H9 (cell line): ENCODE measurements around the gene PSTPIP1. TPM values are rescaled to one million over a fixed set of nuclear protein-coding genes. Genes with fewer than 3 reads are reported as not detected.

Experiments
- DNase-seq: peaks from one replicate; pipeline ENCODE4 v3.0.0-alpha.2; 2017
- H2AFZ ChIP-seq: one replicate; pipeline ENCODE4 v1.6.1; 2013; ENCODE audit warnings: mild to moderate bottlenecking, low read length, control low read depth, moderate library complexity
- H2AK5ac ChIP-seq: 2 replicates; pipeline ENCODE4 v1.6.1; 2013; ENCODE audit warnings: low read length, control low read depth, mixed read lengths; ENCODE audit not compliant: insufficient read length
- H2BK120ac ChIP-seq: one replicate; pipeline ENCODE4 v1.6.1; 2013; ENCODE audit warnings: low read depth, mild to moderate bottlenecking, low read length, control low read depth, inconsistent platforms; ENCODE audit not compliant: poor library complexity, severe bottlenecking
- H2BK12ac ChIP-seq: 2 replicates; pipeline ENCODE4 v1.6.1; 2013; ENCODE audit warnings: low read length, control low read depth, mixed read lengths, low read depth; ENCODE audit not compliant: insufficient read length
- H2BK15ac ChIP-seq: 2 replicates; pipeline ENCODE4 v1.6.1; 2013; ENCODE audit warnings: low read depth, low read length, control low read depth
- H2BK20ac ChIP-seq: one replicate; pipeline ENCODE4 v1.6.1; 2013; ENCODE audit warnings: low read depth, mild to moderate bottlenecking, low read length, control low read depth, inconsistent platforms; ENCODE audit not compliant: poor library complexity, severe bottlenecking
- H2BK5ac ChIP-seq: 2 replicates; pipeline ENCODE4 v1.6.1; 2013; ENCODE audit warnings: low read length, control low read depth, mixed read lengths; ENCODE audit not compliant: insufficient read length
- H3K14ac ChIP-seq: 2 replicates; pipeline ENCODE4 v1.6.1; 2013; ENCODE audit warnings: low read length, control low read depth; ENCODE audit not compliant: insufficient read depth
- H3K18ac ChIP-seq: 2 replicates; pipeline ENCODE4 v1.6.1; 2013; ENCODE audit warnings: low read depth, mild to moderate bottlenecking, mixed read lengths, low read length, control low read depth; ENCODE audit not compliant: insufficient read length
- H3K23ac ChIP-seq: 2 replicates; pipeline ENCODE4 v1.6.1; 2013; ENCODE audit warnings: low read length, control low read depth, mixed read lengths, low read depth; ENCODE audit not compliant: insufficient read length
- H3K23me2 ChIP-seq: 2 replicates; pipeline ENCODE4 v1.6.1; 2013; ENCODE audit warnings: low read depth, mild to moderate bottlenecking, mixed read lengths, low read length, control low read depth; ENCODE audit not compliant: insufficient read length, poor library complexity, severe bottlenecking
- H3K27ac ChIP-seq: 2 replicates; pipeline ENCODE4 v1.5.1; 2013; ENCODE audit warnings: low read length, control low read depth, mixed read lengths, low read depth; ENCODE audit not compliant: insufficient read length
- H3K27me3 ChIP-seq: 2 replicates; pipeline ENCODE4 v1.6.1; 2013; ENCODE audit warnings: low read length, control low read depth, inconsistent platforms; ENCODE audit not compliant: insufficient read depth
- H3K4ac ChIP-seq: 2 replicates; pipeline ENCODE4 v1.6.1; 2013; ENCODE audit warnings: low read depth, mild to moderate bottlenecking, control low read depth, inconsistent platforms, low read length, moderate library complexity
- H3K4me1 ChIP-seq: 2 replicates; pipeline ENCODE4 v1.6.1; 2013; ENCODE audit warnings: low read length, control low read depth, inconsistent platforms; ENCODE audit not compliant: insufficient read depth
- H3K4me2 ChIP-seq: 2 replicates; pipeline ENCODE4 v1.6.1; 2013; ENCODE audit warnings: low read length, control low read depth, mixed read lengths; ENCODE audit not compliant: insufficient read length, insufficient read depth
- H3K56ac ChIP-seq: 2 replicates; pipeline ENCODE4 v1.6.1; 2013; ENCODE audit warnings: low read depth, mild to moderate bottlenecking, mixed read lengths, low read length, control low read depth; ENCODE audit not compliant: insufficient read length
- H3K79me1 ChIP-seq: 2 replicates; pipeline ENCODE4 v1.6.1; 2013; ENCODE audit warnings: low read depth, mild to moderate bottlenecking, moderate library complexity, low read length, control low read depth, inconsistent platforms; ENCODE audit not compliant: insufficient read depth, poor library complexity, severe bottlenecking
- H3K79me2 ChIP-seq: 2 replicates; pipeline ENCODE4 v1.6.1; 2013; ENCODE audit warnings: low read length, control low read depth, inconsistent platforms; ENCODE audit not compliant: insufficient read depth
- H3K9ac ChIP-seq: 2 replicates; pipeline ENCODE4 v1.6.1; 2013; ENCODE audit warnings: low read length, control low read depth, mixed read lengths; ENCODE audit not compliant: insufficient read length; ENCODE audit errors: extremely low read depth
- H3K9me3 ChIP-seq: one replicate; pipeline ENCODE4 v1.6.1; 2013; ENCODE audit warnings: low read depth, low read length, inconsistent platforms; ENCODE audit not compliant: control insufficient read depth
- H3T11ph ChIP-seq: one replicate; pipeline ENCODE4 v1.6.1; 2013; ENCODE audit warnings: mild to moderate bottlenecking, low read length, control low read depth, inconsistent platforms
- H4K20me1 ChIP-seq: one replicate; pipeline ENCODE4 v1.6.1; 2013; ENCODE audit not compliant: control insufficient read depth, insufficient read length, insufficient read depth
- H4K5ac ChIP-seq: 2 replicates; pipeline ENCODE4 v1.6.1; 2013; ENCODE audit warnings: low read depth, mild to moderate bottlenecking, mixed read lengths, low read length, control low read depth; ENCODE audit not compliant: insufficient read length
- H4K8ac ChIP-seq: replicated peaks from 2 replicates; pipeline ENCODE4 v1.6.1; 2013; ENCODE audit warnings: low read length, control low read depth, mixed read lengths, low read depth; ENCODE audit not compliant: insufficient read length
- H4K91ac ChIP-seq: 2 replicates; pipeline ENCODE4 v1.6.1; 2013; ENCODE audit warnings: low read depth, mild to moderate bottlenecking, moderate library complexity, mixed read lengths, low read length, control low read depth; ENCODE audit not compliant: insufficient read length
- H3K27ac Mint-ChIP-seq, 3 experiments: 2 replicates in 2 of 3; 3 replicates in 1 of 3; pipeline ENCODE4 v1.8.0; 2020 to 2021; ENCODE audit warnings: mixed read lengths in 3 of 3, mild to moderate bottlenecking in 1 of 3, moderate library complexity in 1 of 3
- H3K27me3 Mint-ChIP-seq: 2 replicates; pipeline ENCODE4 v1.8.0; 2021; ENCODE audit warnings: low read depth, mild to moderate bottlenecking, moderate library complexity, mixed read lengths
- H3K36me3 Mint-ChIP-seq, 3 experiments: 2 replicates in 2 of 3; 3 replicates in 1 of 3; pipeline ENCODE4 v1.8.0; 2020 to 2021; ENCODE audit warnings: low read depth in 3 of 3, mixed read lengths in 3 of 3; ENCODE audit not compliant: insufficient read depth in 1 of 3
- H3K4me1 Mint-ChIP-seq, 2 experiments: 2 replicates each; pipeline ENCODE4 v1.8.0; 2020; ENCODE audit warnings: mixed read lengths in 2 of 2
- H3K4me3 Mint-ChIP-seq, 2 experiments: 2 replicates in 1 of 2; 3 replicates in 1 of 2; pipeline ENCODE4 v1.8.0; 2020 to 2021; ENCODE audit warnings: mild to moderate bottlenecking in 2 of 2, mixed read lengths in 2 of 2, moderate library complexity in 1 of 2
- H3K9me3 Mint-ChIP-seq, 2 experiments: 2 replicates in 1 of 2; 3 replicates in 1 of 2; pipeline ENCODE4 v1.8.0; 2020; ENCODE audit warnings: mild to moderate bottlenecking in 2 of 2, mixed read lengths in 2 of 2, moderate library complexity in 1 of 2
- CTCF ChIP-seq: fragments of 200-600 bp; sonication (generic); conservative IDR thresholded peaks from 3 replicates; pipeline ENCODE4 v1.8.0; 2021; ENCODE audit warnings: antibody characterized with exemption, mild to moderate bottlenecking
- WGBS: extraction: QIAGEN DNeasy Blood & Tissue Kit; methylation state at CpG from one replicate; pipeline ENCODE4 v1.1.7; 2013; ENCODE audit warnings: missing lambda C conversion rate, low lambda C conversion rate, mixed read lengths; ENCODE audit not compliant: insufficient read length; ENCODE audit errors: extremely low coverage; 5-methylcytosine and 5-hydroxymethylcytosine counted together
- total RNA-seq: library from RNA; stranded (reverse); gene quantifications from 2 replicates; pipeline ENCODE4 v1.2.1, GENCODE V29; 2021

The PSTPIP1 gene
- total RNA-seq, 1 experiment from 2014 or later = 1.8 TPM

- Histone ChIP-seq H4K91ac (no peak overlapping the region), H3K79me2 (no peaks in the 10 kb centered on the region), H3K18ac (no peak overlapping the region), H2AFZ (no peak overlapping the region), H3K9ac (no peak overlapping the region), H2BK5ac (no peak overlapping the region), H3K27me3 (no peaks in the 10 kb centered on the region), H2BK15ac (no peak overlapping the region), H3T11ph (no peak overlapping the region), H3K56ac (no peak overlapping the region), H3K27ac (no peak overlapping the region), H2BK20ac (no peak overlapping the region), H2AK5ac (no peak overlapping the region), H4K8ac (no peak overlapping the region), H3K4ac (no peak overlapping the region), H3K14ac (no peak overlapping the region), H3K9me3 (no peaks in the 10 kb centered on the region), H3K23ac (no peak overlapping the region), H4K5ac (no peak overlapping the region), H2BK120ac (no peak overlapping the region), H3K4me1 (no peaks in the 10 kb centered on the region), H3K4me2 (no peak overlapping the region), H2BK12ac (no peak overlapping the region), H4K20me1 (no peaks in the 10 kb centered on the region), H3K23me2 (no peaks in the 10 kb centered on the region), H3K79me1 (no peaks in the 10 kb centered on the region)
- no CpG with 5 or more reads among the region's 18 CpGs for WGBS
- H3K4me1 Mint-ChIP-seq = peaks cover 8 to 18% of the 10 kb centered on the region in 2 experiments
- TF ChIP-seq CTCF = no peak
- no peak overlapping the region for H3K4me3 Mint-ChIP-seq
- no peak for DNase-seq
- H3K27me3 Mint-ChIP-seq = peaks cover 2% of the 10 kb centered on the region; the same call in 1 of the 2 replicates
- H3K27ac Mint-ChIP-seq = no peak overlapping the region
- H3K9me3 Mint-ChIP-seq = peaks cover 6 to 7% of the 10 kb centered on the region in 2 experiments; a peak in 2 of 5 replicates
- peaks cover 0 to 6% (median 4%) of the 10 kb centered on the region in 3 experiments; a peak in 2 of 7 replicates for H3K36me3 Mint-ChIP-seq
Observed at GRCh38 chr15:76978522-76979330, 16.2 kb upstream of the PSTPIP1 start.
